HG03135 (cell line): ENCODE measurements around the gene SUSD1.
"Not testable (repeated sequence)": the region's sequence is repeated elsewhere in the genome, so short reads cannot be mapped to it uniquely, and the experiment has no call there.

ENCODE experiments used
- ATAC-seq: cut with Tn5 transposase; IDR thresholded peaks from one replicate; pipeline ENCODE4 v1.9.1; 2021; ENCODE audit warnings: mild to moderate bottlenecking, moderate library complexity; ENCODE audit not compliant: unreplicated experiment

SUSD1 gene

GRCh38 chr9:112132356-112132755 is 42.7 kb downstream of the SUSD1 start:
- no peak for ATAC-seq

- no peak for ATAC-seq
Observed at GRCh38 chr9:112130997-112131396, 44.1 kb downstream of the SUSD1 start.

- no peak for ATAC-seq
Observed at GRCh38 chr9:112130347-112130746, 44.8 kb downstream of the SUSD1 start.

GRCh38 chr9:112129246-112129645 is 45.9 kb downstream of the SUSD1 start:
- no peak for ATAC-seq

GRCh38 chr9:112128399-112128798 is 46.7 kb downstream of the SUSD1 start:
- not testable (repeated sequence) for ATAC-seq

GRCh38 chr9:112127281-112127680 is 47.8 kb downstream of the SUSD1 start:
- no peak for ATAC-seq

- no peak for ATAC-seq
Observed at GRCh38 chr9:112125951-112126388, 49.1 kb downstream of the SUSD1 start.

DNA sequence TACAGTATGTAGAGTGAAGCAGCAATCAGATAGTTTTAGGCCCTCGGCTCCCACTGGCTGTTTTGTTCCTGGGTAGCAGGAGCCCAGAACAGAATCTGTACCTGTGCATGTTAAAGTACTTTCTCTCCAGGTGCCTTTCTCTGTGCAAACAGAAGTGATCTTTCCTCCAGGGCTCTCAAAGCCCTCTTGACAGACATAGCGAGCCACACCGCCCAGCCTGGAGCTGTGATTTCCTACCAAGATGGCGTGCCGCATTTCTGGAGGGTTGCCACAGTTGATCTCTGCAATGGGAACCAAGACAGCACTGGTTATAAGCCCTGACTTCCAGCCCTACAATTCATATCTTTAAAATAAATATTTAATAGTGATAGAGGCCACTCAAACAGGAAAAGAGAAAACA is 50.9 kb downstream of the SUSD1 start:
- no peak for ATAC-seq

- no peak for ATAC-seq
Observed at GRCh38 chr9:112121633-112122032, 53.5 kb downstream of the SUSD1 start.

DNA sequence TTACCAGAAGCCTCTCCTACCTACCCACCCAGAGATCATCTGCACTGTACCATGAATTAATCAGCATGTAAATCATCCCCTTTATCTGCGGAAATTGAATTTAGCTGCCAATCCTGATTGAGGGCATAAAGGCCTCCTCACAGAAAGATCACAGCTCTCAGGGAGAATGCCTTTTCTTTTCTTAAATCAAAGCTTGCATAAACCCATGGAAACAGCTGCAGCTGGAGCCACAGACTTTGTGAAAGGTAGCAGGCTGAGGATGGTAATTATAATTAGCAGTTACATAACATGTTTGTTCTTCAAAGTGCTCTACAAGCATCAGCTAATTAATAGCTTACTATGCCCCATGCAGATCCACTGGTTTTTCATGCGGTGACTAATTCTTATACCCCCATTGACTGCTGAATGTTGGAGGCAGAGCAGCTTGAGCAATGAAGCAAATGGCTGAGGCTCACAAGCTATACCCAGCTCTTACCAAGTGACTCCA is 54.6 kb downstream of the SUSD1 start:
- no peak for ATAC-seq

- ATAC-seq: no peak
Observed at GRCh38 chr9:112120030-112120341, 55.1 kb downstream of the SUSD1 start.

- ATAC-seq: no peak
Observed at GRCh38 chr9:112119225-112120029, 55.7 kb downstream of the SUSD1 start.

GRCh38 chr9:112118009-112118408 is 57.1 kb downstream of the SUSD1 start:
- no peak for ATAC-seq

DNA sequence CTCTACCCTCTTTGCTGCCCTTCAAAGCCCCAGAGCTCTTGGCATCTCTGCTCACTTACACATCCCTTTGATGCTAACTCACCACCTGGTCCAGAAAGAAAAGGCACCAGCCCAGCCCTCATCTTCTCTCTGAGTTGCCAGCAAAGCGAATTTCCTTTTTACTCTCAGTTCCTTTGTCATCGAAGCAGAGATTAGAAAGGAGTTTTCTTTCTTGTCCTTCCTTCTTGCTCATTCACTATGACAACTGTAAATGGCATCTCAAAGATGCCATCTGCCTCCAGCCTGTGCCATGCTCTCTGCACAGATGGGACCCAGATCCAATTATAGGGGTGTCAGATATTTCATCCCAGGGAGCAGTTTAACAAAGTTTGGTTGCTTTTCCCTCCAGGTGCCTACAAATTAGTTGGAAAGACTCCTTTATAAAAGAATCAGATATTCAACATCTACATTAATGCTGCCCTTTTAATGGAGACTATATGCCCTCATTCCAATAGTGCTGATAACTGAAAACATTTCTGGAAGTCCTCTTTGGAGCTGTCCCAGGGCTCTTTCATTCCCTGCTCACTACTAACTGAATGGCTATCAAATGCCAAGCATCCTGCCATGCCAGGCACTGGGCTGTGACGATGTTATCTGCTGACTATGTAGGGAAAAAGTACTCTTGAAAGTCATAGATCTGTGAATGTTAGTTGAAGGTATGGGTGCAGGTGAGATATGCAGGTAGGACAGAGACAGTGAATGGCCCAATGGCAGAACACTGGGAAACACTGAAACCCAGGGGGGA is 58.9 kb downstream of the SUSD1 start:
- no peak for ATAC-seq

- no peak for ATAC-seq
Observed at GRCh38 chr9:112115109-112115508, 60.0 kb downstream of the SUSD1 start.

DNA sequence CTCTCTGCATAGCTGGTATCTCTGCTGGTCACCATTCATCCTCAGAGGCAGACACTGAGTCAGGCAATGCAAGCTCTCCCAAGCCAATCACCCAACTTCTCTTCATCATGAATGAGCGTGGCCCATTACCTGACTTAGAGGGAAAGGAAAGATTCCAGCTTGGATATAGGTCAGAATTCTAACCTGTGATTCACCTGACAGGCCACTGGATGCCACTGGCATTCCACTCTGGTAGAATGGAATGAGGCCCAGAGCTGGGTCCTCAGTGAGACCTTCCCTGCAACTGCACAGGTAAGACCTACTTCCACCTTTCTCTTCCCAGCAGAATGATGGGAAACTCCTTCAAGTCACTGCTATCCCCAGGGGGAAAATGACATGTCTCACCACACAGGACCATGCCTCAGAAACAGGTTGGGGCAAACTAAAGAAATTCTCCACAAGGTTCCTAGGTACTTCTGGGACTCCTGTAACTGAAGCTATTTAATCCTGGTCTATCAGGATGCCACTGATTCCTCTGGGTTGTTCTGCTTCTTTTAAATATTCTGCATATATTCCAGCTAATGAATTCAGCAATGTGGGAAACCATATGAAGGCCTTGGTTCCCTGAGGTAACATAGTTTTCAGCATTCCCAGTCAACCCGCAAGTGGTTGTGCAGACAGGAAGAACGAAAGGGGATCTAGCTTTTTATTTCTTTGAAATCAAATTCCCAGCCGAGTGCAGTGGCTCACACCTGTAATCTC is 62.0 kb downstream of the SUSD1 start:
- ATAC-seq: no peak

DNA sequence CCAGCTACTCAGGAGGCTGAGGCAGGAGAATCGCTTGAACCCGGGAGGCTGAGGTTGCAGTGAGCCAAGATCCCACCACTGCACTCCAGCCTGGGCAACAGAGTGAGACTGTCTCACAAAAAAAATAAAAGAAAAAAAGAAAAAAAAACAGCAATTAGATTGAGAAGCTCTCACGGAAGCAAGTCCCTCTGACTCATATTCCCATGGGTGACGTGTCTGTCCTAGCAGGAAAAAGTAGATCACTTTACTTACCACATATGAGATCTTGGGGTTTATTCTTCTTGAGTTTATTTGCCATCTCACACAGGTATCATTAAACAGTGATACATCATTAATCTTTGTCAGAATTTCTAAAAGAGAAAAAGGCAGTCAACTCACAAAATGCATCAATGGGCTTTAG is 62.6 kb downstream of the SUSD1 start:
- no peak for ATAC-seq

- ATAC-seq: no peak
Observed at GRCh38 chr9:112111461-112111860, 63.6 kb downstream of the SUSD1 start.

- ATAC-seq: no peak
Observed at GRCh38 chr9:112110777-112111113, 64.4 kb downstream of the SUSD1 start.

- no peak for ATAC-seq
Observed at GRCh38 chr9:112110094-112110776, 64.9 kb downstream of the SUSD1 start.

DNA sequence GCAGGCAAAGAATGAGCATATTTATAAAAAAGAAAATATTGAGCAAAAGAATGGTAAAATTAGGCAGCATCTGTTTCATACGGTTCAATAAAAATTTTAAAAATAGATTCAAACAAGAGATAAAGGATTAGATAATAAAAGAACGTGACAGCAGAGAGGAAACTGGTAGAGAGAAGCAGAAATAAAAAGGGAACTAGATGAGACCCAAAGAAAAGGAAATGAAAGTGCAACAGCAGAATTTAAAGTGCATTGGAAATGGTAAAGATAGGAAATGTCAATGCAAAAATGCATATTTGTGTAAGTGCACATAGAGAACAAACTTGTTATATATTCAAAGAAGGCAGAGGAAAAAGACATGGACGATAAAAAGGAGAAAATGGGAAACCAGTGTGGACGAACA is 70.2 kb downstream of the SUSD1 start:
- ATAC-seq: no peak
